Muscle layer of duodenum (tissue), 2 donors: ENCODE results near the gene HBG1.
"Not testable (repeated sequence)": the region's sequence is repeated elsewhere in the genome, so short reads cannot be mapped to it uniquely, and the experiment has no call there.

Experiments used
- H3K27ac ChIP-seq: one replicate; pipeline ENCODE4 v1.7.0; 2013; ENCODE audit warnings: mild to moderate bottlenecking, low read length
- H3K27me3 ChIP-seq: one replicate; pipeline ENCODE4 v1.7.0; 2013; ENCODE audit warnings: low read depth, mild to moderate bottlenecking, control low read depth, low read length
- H3K36me3 ChIP-seq, 2 donors: one replicate each; pipeline ENCODE4 v1.7.0; 2013; ENCODE audit warnings: low read length in 2 of 2, control low read depth in 1 of 2, mild to moderate bottlenecking in 1 of 2; ENCODE audit not compliant: insufficient read depth in 2 of 2, control insufficient read depth in 1 of 2
- H3K4me1 ChIP-seq, 2 donors: one replicate each; pipeline ENCODE4 v1.7.0; 2013; ENCODE audit warnings: low read length in 2 of 2, mild to moderate bottlenecking in 2 of 2, control low read depth in 1 of 2, moderate library complexity in 1 of 2; ENCODE audit not compliant: insufficient read depth in 2 of 2, control insufficient read depth in 1 of 2
- H3K4me3 ChIP-seq, 2 donors: one replicate each; pipeline ENCODE4 v1.7.0; 2013; ENCODE audit warnings: low read length in 2 of 2, low read depth in 1 of 2, mild to moderate bottlenecking in 1 of 2
- H3K9me3 ChIP-seq, 2 donors: one replicate each; pipeline ENCODE4 v1.7.0; 2013; ENCODE audit warnings: low read length in 2 of 2, control low read depth in 1 of 2, mild to moderate bottlenecking in 1 of 2; ENCODE audit not compliant: control insufficient read depth in 1 of 2
- donor health status: healthy.

HBG1 gene

DNA sequence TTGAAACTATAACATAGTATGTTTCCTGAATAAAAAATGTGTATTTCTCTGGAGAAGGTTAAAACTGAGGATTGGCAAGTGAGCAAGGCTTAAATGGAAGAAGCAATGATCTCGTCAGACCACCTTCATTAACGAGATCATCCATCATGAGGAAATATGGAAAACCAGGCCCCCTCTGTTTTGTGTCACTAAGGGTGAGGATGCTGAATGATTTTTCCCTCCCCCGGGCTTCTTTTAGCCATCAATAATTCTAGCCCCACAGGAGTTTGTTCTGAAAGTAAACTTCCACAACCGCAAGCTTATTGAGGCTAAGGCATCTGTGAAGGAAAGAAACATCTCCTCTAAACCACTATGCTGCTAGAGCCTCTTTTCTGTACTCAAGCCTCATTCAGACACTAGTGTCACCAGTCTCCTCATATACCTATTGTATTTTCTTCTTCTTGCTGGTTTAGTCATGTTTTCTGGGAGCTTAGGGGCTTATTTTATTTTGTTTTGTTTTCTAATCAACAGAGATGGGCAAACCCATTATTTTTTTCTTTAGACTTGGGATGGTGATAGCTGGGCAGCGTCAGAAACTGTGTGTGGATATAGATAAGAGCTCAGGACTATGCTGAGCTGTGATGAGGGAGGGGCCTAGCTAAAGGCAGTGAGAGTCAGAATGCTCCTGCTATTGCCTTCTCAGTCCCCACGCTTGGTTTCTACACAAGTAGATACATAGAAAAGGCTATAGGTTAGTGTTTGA is 25.9 kb upstream of the HBG1 start:
- Histone ChIP-seq H3K27ac (no peak overlapping the region), H3K36me3 (no peaks in the 10 kb centered on the region), H3K9me3 (no peaks in the 10 kb centered on the region), H3K4me1 (no peaks in the 10 kb centered on the region), H3K27me3 (no peaks in the 10 kb centered on the region), H3K4me3 (no peak overlapping the region)

DNA sequence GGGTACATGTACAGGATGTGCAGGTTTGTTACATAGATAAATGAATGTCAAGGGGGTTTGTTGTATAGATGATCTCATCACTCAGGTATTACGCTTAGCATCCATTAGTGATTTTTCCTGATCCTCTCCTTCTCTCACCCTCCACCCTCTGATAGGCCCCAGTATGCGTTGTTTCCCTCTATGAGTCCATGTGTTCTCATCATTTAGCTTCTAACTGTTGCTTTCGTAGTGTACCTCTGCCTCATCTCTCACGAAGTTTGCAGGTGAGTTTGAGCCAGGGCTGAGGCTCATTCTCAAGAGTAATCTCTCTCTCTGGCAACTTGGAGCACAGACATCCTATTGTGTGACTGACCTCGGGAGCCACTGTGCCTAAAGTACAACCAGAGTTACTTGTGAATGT is 24.7 kb upstream of the HBG1 start:
- H3K27ac ChIP-seq: no peak overlapping the region
- H3K9me3 ChIP-seq: no peaks in the 10 kb centered on the region
- H3K36me3 ChIP-seq: no peaks in the 10 kb centered on the region
- no peak overlapping the region for H3K4me3 ChIP-seq
- H3K27me3 ChIP-seq: no peaks in the 10 kb centered on the region
- no peaks in the 10 kb centered on the region for H3K4me1 ChIP-seq

DNA sequence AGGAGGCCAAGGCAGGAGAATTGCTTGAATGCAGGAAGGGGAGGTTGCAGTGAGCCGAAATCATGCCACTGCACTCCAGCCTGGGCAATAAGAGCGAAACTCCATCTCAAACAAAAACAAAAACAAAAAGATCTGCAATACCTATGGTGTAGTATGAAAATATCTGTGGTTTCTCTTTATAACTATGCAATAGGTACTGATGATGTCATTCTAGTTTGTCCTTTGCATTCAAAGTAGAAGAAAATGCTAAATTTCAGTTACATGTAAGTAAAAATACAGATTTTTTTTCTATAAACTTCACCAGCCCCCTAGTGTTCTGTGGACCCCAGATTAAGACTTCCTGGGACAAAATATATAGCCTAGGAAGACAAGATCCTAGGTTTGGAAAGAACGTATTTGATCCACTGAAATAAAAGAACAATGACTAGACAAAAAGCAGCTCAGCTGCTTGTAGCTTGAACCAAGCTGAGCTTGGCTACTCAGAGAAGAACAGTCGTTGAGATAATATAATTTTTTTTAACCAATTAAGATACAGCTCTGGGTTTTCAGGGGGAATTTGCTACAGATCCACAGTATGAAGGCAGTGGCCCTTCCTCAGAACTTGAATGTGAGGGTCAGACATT is 22.8 kb upstream of the HBG1 start:
- no peaks in the 10 kb centered on the region for H3K27me3 ChIP-seq
- H3K4me1 ChIP-seq: no peaks in the 10 kb centered on the region
- no peak overlapping the region for H3K4me3 ChIP-seq
- no peaks in the 10 kb centered on the region for H3K36me3 ChIP-seq
- no peak overlapping the region for H3K27ac ChIP-seq
- H3K9me3 ChIP-seq: no peaks in the 10 kb centered on the region

DNA sequence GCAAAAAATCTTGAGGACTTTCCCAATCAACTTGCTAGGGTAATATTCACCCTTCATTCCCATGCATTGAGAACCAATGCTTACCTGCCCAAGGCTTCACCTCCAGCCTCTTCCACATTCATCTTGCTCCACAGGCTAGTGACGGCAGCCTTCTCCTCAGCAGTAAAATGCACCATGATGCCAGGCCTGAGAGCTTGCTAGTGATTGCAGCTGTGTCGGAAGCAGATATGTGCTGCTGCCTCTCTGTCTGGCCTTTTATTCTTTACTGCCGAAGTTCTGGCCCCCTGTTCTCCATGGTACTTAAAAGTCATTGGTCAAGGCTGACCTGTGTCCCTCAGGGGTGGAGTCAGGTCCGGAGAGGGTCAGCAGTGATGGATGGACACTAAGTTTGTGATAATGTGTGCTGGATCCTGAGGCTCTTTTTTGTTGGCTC is 20.1 kb upstream of the HBG1 start, which contains the start of gene HBE1:
Gene HBE1 (minus strand): TSS at position 231 of the 433 bp plus-strand sequence. CDS start 55 bp downstream, at position 176.
- no peak within 1 kb of the TSS for H3K27ac ChIP-seq
- no peaks in the 10 kb centered on the region for H3K9me3 ChIP-seq
- no peaks in the 10 kb centered on the region for H3K27me3 ChIP-seq
- no peak within 1 kb of the TSS for H3K4me3 ChIP-seq
- no peaks in the 10 kb centered on the region for H3K4me1 ChIP-seq
- H3K36me3 ChIP-seq: no peaks in the 10 kb centered on the region

DNA sequence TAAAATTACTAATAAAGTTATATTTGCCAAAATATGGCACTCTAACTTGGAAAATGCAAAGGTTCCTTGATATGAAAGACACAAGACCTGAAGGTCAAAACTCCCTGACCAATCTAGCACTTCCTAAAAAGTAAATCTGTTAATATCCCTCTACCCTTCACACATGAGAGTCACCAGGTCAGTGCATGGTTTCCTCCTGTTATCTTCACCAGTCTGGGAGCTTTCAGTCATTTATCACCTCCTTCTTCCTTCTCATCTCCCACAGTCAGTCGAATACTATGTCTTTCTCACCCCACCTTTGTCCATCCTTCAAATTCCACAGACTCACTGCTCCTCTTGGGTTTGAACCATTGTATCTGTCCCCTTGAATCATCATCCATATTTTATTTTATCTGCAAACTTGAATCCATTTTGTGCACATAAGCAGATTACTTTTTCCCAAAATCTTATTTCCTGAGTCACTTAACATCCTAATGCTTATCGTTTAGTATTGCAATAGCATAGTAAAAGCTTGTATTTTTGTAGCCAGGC is 17.4 kb upstream of the HBG1 start:
- Histone ChIP-seq H3K36me3 (no peaks in the 10 kb centered on the region), H3K27me3 (no peaks in the 10 kb centered on the region), H3K9me3 (no peaks in the 10 kb centered on the region), H3K27ac (no peak overlapping the region), H3K4me3 (no peak overlapping the region), H3K4me1 (no peaks in the 10 kb centered on the region)

DNA sequence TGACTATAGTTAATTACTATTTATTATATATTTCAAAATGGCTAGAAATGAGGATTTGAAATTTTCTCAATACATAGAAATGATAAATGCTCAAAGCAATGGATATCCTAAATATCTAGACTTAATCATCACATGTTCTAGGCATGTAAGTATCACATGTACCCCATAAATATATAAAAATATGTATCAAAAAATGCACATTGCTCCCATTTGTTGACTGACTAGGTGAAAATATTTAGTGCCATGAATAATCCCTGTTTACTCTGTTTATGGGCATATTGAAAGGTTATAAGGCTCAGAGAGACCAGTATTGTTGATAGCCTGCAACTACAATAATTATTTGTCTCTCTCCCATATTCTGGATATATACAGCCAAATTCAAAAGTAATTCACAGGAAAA is 17.0 kb upstream of the HBG1 start:
- no peaks in the 10 kb centered on the region for H3K4me1 ChIP-seq
- no peaks in the 10 kb centered on the region for H3K36me3 ChIP-seq
- no peak overlapping the region for H3K27ac ChIP-seq
- H3K4me3 ChIP-seq: no peak overlapping the region
- no peaks in the 10 kb centered on the region for H3K27me3 ChIP-seq
- no peaks in the 10 kb centered on the region for H3K9me3 ChIP-seq

DNA sequence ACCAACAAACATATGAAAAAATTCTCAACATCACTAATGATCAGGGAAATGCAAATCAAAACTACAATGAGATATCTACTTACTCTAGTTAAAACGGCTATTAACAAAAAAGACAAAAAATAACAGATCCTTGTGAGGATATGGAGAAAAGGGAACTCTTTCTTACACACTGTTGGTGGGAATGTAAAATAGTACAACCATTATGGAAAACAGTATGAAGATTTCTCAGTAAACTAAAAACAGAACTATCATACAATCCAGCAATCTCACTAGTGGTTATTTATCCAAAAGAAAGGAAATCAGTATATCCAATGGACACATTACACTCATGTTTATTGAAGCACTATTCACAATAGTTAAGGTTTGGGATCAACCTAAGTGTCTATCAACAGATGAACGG is 16.2 kb upstream of the HBG1 start:
- Histone ChIP-seq H3K36me3 (no peaks in the 10 kb centered on the region), H3K9me3 (no peaks in the 10 kb centered on the region), H3K27me3 (no peaks in the 10 kb centered on the region), H3K27ac (no peak overlapping the region), H3K4me3 (no peak overlapping the region), H3K4me1 (no peaks in the 10 kb centered on the region)

DNA sequence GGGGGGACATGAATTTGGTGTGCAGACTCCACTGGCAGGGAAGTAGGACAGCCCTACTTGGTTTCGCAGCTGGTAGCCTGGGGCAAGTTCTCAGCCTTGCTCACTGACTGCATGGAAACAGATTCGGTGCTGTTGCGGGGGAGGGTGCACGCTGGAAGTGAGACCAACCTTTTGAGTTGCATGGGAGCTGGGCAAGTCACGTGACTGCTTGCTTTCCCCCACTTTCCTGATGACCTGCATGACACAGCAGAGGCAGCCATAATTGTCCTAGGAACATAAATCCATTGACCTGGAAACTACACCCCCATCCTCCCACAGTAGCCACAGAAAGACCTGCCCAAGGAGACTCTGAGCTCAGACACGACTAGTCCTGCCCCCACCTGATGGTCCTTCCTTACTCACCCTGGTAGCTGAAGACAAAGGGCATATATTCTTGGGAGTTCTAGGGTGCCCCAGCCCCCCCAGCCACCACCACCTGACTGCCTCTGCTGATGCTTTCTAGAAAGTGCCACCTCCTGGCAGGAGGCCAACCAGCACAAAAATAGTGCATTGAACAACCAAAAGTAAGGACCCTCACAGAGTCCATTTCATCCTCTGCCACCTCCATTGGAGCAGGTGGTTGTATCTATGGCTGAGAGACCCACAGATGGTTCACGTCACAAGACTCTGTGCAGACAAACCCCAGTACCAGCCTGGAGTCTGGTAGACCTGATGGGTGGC is 9.0 kb upstream of the HBG1 start:
- H3K4me1 ChIP-seq: no peaks in the 10 kb centered on the region
- no peak overlapping the region for H3K27ac ChIP-seq
- H3K9me3 ChIP-seq: peaks cover 0 to 2% of the 10 kb centered on the region in 2 donors
- no peaks in the 10 kb centered on the region for H3K27me3 ChIP-seq
- H3K4me3 ChIP-seq: no peak overlapping the region
- H3K36me3 ChIP-seq: no peaks in the 10 kb centered on the region

DNA sequence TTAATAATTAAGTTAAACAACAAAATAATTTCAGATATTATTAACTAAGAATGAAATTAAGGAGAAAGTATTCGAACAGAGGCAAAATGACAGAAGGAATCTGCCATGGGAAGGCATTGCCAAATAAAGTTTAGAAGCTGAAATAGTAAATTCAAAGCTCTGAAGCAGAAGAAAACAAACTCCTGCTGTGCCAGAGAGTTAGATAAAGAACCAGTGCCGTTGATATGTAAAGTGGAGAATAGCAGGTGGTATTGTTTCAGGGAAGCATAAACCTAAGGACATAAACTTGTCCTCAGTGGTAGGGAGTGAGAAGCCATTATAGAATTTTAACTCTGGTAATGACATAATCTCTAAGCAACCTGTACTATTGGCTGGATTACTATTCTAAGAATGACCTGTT is 7.6 kb upstream of the HBG1 start:
- Histone ChIP-seq H3K36me3 (no peaks in the 10 kb centered on the region), H3K27ac (no peak overlapping the region), H3K27me3 (no peaks in the 10 kb centered on the region), H3K9me3 (peaks cover 0 to 2% of the 10 kb centered on the region in 2 donors), H3K4me1 (no peaks in the 10 kb centered on the region), H3K4me3 (no peak overlapping the region)

DNA sequence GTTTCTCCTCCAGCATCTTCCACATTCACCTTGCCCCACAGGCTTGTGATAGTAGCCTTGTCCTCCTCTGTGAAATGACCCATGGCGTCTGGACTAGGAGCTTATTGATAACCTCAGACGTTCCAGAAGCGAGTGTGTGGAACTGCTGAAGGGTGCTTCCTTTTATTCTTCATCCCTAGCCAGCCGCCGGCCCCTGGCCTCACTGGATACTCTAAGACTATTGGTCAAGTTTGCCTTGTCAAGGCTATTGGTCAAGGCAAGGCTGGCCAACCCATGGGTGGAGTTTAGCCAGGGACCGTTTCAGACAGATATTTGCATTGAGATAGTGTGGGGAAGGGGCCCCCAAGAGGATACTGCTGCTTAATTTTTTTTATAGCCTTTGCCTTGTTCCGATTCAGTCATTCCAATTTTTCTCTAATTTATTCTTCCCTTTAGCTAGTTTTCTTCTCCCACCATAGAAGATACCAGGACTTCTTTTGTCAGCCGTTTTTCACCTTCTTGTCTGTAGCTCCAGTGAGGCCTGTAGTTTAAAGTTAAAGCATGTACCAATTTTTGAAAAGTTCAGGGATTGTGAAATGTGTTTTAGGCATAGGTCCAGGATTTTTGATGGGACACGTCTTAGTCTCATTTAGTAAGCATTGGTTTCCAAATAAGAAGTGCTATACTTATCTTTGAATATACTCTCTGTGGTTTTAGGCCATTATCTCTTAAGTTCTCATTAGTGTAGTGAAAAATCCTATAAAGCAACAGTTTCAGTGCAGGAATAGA is 5.2 kb upstream of the HBG1 start, which contains the start of gene HBG2:
Gene HBG2 (minus strand): TSS at position 136 of the 768 bp plus-strand sequence. CDS start 53 bp downstream, at position 83.
- not testable (repeated sequence) for H3K27ac ChIP-seq, H3K4me1 ChIP-seq, H3K9me3 ChIP-seq, H3K4me3 ChIP-seq, H3K36me3 ChIP-seq, H3K27me3 ChIP-seq

DNA sequence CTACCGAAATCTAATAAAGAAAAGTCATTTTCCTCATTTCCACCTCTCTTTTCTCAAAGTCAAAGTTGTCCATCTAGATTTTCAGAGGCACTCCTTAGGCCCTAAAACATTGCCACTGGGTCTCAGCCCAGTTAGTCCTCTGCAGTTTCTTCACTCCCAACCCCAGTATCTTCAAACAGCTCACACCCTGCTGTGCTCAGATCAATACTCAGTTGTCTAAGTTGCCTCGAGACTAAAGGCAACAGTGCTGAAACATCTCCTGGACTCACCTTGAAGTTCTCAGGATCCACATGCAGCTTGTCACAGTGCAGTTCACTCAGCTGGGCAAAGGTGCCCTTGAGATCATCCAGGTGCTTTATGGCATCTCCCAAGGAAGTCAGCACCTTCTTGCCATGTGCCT is 4.4 kb upstream of the HBG1 start:
- not testable (repeated sequence) for H3K27me3 ChIP-seq, H3K4me3 ChIP-seq, H3K27ac ChIP-seq, H3K4me1 ChIP-seq, H3K9me3 ChIP-seq, H3K36me3 ChIP-seq
